Measurements from ENCODE around the gene TBC1D3E. TPM values are rescaled to one million over a fixed set of nuclear protein-coding genes. Genes with fewer than 3 reads are reported as not detected.
"Not testable (repeated sequence)": the region's sequence is repeated elsewhere in the genome, so short reads cannot be mapped to it uniquely, and the experiment has no call there.

Gene TBC1D3E
- not detected for total RNA-seq
- long read RNA-seq, donor 1, partial matches to known transcripts, result 0 of 1 reads
- long read RNA-seq, donor 1, other reads (novel, unspliced or antisense), result 1 of 1 reads
- long read RNA-seq, donor 2, result 0 reads

DNA sequence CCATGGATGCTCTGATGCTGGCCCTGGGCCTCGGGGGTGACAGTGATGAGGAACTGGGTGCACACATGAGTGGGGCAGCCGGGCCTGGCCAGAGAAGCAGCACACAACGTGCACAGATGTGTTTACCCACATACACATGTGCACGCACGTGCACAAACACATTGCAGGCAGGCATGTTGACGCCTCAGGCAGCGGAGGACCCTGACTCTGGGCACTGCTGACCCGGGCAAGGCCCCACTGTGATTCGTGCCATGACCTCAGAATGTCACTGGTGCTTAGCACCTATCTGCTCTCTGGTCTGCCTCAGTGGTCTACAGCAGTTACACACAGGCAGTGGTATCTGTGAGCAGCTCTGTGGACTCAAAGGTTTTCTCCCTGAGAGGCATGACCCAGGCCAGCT, at the start of gene TBC1D3E:
Gene TBC1D3E, plus strand, starts transcription at position 301 of the 400 bp plus-strand sequence. CDS start 1,545 bp downstream, outside the sequence.
- H3K36me3 ChIP-seq (ENCODE audit: low read depth); intact Hi-C loops (cut with DNase I, micrococcal nuclease); H3K4me1 ChIP-seq (ENCODE audit: low read depth); H3K4me3 ChIP-seq; H3K9me3 ChIP-seq; DNase-seq; ATAC-seq: not testable (repeated sequence)

DNA sequence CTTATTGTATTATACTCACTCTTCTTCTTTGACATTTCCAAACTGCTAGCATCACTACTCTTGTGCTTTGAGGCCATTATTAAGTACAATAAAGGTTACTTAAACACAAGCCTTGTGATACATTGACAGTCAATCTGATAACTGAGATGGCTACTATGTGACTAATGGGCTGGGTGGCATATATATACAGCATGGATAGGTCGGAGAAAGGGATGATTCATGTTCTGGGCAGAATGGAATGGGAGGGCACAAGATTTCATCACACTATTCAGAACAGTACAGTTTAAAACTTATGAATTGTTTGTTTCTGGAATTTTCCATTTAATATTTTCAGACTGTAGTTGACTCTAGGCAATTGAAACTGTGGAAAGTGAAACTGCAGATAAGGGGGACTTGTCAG, 40.4 kb upstream of the TBC1D3E start:
- H3K36me3 ChIP-seq (ENCODE audit: low read depth); H3K9me3 ChIP-seq; H3K4me3 ChIP-seq; H3K4me1 ChIP-seq (ENCODE audit: low read depth); intact Hi-C loops (cut with DNase I, micrococcal nuclease); DNase-seq: not testable (repeated sequence)
- ATAC-seq, result peak; percentile 33

DNA sequence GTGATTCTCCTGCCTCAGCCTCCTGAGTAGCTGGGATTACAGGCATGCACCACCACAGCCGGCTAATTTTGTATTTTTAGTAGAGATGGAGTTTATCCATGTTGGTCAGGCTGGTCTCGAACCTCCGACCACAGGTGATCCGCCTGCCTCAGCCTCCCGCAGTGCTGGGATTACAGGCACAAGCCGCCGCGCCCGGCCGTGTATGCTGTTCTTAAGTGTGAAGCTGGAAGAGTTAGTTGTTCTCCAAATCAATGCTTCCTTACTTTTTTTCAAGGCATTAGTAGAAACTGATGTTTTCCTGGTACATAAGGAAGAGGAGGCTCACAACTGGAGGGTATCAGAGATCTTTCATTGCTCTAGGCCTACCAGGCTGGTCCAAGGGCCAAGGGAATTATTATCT, 39.6 kb upstream of the TBC1D3E start:
- ATAC-seq; H3K4me1 ChIP-seq (ENCODE audit: low read depth); H3K36me3 ChIP-seq (ENCODE audit: low read depth); H3K4me3 ChIP-seq; H3K9me3 ChIP-seq; intact Hi-C loops (cut with DNase I, micrococcal nuclease): not testable (repeated sequence)
- DNase-seq, result peak; percentile 2 to 15 (median 13)

DNA sequence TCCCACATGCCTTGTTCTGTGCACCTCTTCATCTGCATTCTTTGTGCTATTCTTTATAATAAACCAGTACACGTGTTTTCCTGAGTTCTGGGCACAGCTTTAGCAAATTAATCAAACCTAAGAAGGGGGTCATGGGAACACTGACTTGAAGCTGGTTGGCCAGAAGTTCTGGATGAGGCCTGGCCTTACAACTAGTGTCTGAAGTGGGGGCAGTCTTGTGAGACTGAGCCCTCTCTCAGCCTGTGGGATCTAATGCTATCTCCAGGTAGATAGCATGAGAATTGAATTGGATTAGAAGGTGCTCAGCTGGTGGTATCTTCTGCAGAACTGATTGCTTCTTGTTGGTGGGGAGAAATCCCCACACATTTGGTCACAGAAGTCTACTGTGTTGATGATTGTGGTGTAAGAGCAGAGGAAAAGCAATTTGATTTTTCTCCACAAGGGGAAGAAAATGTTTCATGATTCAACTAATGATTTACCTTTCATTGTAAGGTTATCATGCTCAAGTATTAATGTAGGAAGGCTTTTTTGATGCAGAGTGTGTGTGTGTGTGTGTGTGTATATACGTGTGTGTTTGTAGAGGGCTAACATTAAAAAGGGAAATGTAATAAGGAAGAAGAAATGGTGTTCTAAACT, 33.6 kb upstream of the TBC1D3E start:
- H3K4me1 ChIP-seq (ENCODE audit: low read depth); ATAC-seq; intact Hi-C loops (cut with DNase I, micrococcal nuclease); DNase-seq; H3K4me3 ChIP-seq; H3K36me3 ChIP-seq (ENCODE audit: low read depth); H3K9me3 ChIP-seq: not testable (repeated sequence)

DNA sequence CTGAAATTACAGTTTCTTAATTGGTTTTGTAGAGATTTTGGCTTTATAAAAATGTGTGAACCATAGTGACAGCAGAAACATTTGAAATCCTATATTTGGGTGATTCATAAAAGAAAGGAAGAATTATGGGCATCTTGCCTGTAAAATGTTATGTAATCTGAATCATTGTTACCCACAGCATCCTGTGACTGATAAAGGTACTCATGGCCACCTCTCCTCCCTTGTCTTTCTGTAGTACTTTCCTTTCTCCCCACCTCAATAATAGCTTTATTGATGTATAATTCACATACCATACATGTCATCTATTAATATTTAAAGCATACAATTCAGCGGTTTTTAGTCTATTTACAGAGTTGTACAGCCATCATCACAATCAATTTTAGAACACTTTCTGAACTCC, 28.5 kb upstream of the TBC1D3E start:
- H3K4me1 ChIP-seq (ENCODE audit: low read depth); H3K4me3 ChIP-seq; DNase-seq; H3K36me3 ChIP-seq (ENCODE audit: low read depth); H3K9me3 ChIP-seq; ATAC-seq; intact Hi-C loops (cut with DNase I, micrococcal nuclease): not testable (repeated sequence)

DNA sequence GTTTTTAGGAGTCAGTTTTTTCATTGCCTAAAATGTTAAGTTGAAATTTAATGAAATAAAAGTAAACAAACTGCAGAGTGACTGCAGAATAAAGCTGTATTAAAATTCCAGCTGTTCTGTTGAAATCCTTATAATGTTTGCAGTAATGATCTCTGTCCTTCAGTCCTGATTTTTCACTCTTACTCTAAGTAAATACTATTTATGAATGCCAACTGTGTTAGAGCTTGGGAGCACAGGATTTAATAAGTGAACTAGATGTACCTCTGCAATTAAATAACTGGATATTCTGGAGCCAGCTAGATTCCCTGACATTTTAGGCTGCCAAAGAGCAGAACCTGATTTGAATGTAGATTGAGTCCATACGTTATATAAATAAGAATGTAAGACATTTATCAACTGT, 7.9 kb upstream of the TBC1D3E start:
- H3K4me3 ChIP-seq, ATAC-seq, DNase-seq: not testable (repeated sequence)

DNA sequence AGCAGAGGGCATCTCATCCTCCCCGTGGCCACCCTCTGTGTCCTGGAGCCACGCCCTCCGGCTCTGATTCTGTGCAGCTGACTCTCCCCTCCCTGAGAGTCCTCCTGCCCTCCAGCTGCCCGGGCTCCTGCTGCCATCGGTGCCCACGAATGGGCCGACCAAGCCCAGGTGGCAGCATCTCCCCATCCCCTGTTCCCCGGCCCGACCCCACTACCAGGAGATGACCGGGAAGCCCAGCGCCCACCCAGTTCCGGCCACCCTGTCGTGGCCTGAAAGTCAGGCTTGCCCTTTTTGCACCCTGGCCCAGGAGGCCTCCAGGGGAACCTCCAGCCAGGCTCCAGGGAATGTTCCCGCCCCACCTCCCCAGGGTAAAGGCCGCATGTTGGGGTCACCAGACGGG, 7.1 kb downstream of the TBC1D3E start:
- not testable (repeated sequence) for ATAC-seq, DNase-seq

More for the DNA sequence above, 7.9 kb upstream of the TBC1D3E start:
- H3K36me3 ChIP-seq (ENCODE audit: low read depth); H3K4me1 ChIP-seq (ENCODE audit: low read depth); intact Hi-C loops (cut with DNase I, micrococcal nuclease); H3K9me3 ChIP-seq: not testable (repeated sequence)

More for the DNA sequence above, 7.1 kb downstream of the TBC1D3E start:
- H3K4me1 ChIP-seq (ENCODE audit: low read depth); H3K4me3 ChIP-seq; intact Hi-C loops (cut with DNase I, micrococcal nuclease); H3K9me3 ChIP-seq; H3K36me3 ChIP-seq (ENCODE audit: low read depth): not testable (repeated sequence)

Other genes starting within 250 kb of the TBC1D3E start
- not detected for gene TBC1D3K, start 203.5 kb upstream of the TBC1D3E start, total RNA-seq
- 10 to 100 TPM in 2 of 3 donors, 1 to 10 TPM in 1; 7.0 to 14.1 (median 13.0) TPM for gene TBC1D3L, start 138.9 kb upstream of the TBC1D3E start, total RNA-seq
- 1 to 10 TPM in 1 of 3 donors, under 1 TPM in 2; 0.51 to 2.7 (median 0.84) TPM for gene TBC1D3D, start 124.0 kb upstream of the TBC1D3E start, total RNA-seq
- 10 to 100 TPM in 1 of 3 donors, 1 to 10 TPM in 1, not detected in 1; 2.3 to 11.3 TPM for gene TBC1D3C, start 59.3 kb upstream of the TBC1D3E start, total RNA-seq
- not detected for gene TBC1D3, start 64.6 kb downstream of the TBC1D3E start, total RNA-seq
- 10 to 100 TPM; 25.7 to 28.1 (median 27.9) TPM for gene MRPL45, start 169.2 kb downstream of the TBC1D3E start, total RNA-seq
- under 1 TPM; 0.02 to 0.38 (median 0.09) TPM for gene GPR179, start 216.0 kb downstream of the TBC1D3E start, total RNA-seq
- gene SOCS7, start 223.9 kb downstream of the TBC1D3E start, total RNA-seq, result 10 to 100 TPM; 11.4 to 26.2 (median 16.1) TPM

Measured in mucosa of descending colon (tissue), 3 donors.